GM12878 (cell line): ENCODE data around the gene FOXD1. TPM values are rescaled to one million over a fixed set of nuclear protein-coding genes. Genes with fewer than 3 reads are reported as not detected.

Experiments
- ATAC-seq: fragments of 200-7000 bp; cut with Tn5 transposase; 3 replicates; pipeline ENCODE4 v1.9.1; 2020; ENCODE audit warnings: mild to moderate bottlenecking, moderate library complexity
- BruUV-seq: library from RNA; stranded (reverse); fragments of 400-500 nt; replicated peaks from 2 replicates; lab custom pipeline; 2021; lab: Mats Ljungman, UMichigan
- CTCF ChIA-PET: fragments of 300-600 bp; sonication (Branson Sonifier 250); formaldehyde crosslinking; extraction: SDS; loops from one replicate; lab custom pipeline; 2021; ENCODE audit warnings: inconsistent platforms; lab: Yijun Ruan, JAX
- POLR2A ChIA-PET: fragments of 350-600 bp; formaldehyde crosslinking; extraction: SDS; loops from one replicate; lab custom pipeline; 2021; ENCODE audit warnings: inconsistent platforms; lab: Charles Lee
- RAD21 ChIA-PET: fragments of 300-600 bp; sonication (Branson Sonifier 250); formaldehyde crosslinking; loops from one replicate; lab custom pipeline; 2023; ENCODE audit warnings: antibody characterized with exemption; ENCODE audit not compliant: unreplicated experiment; lab: Charles Lee
- SMC1A ChIA-PET: fragments of 300-600 bp; sonication (Branson Sonifier 250); formaldehyde crosslinking; loops from one replicate; lab custom pipeline; 2023; ENCODE audit not compliant: unreplicated experiment, uncharacterized antibody; lab: Charles Lee
- DNase-seq: peaks from one replicate; pipeline ENCODE4 v3.0.0-alpha.2; 2011; ENCODE audit warnings: low read depth, low spot score
- FAIRE-seq: peaks from 3 replicates; lab custom pipeline; 2011; peaks lifted over from hg19 to GRCh38; lab: Jason Lieb, UNC
- H2AFZ ChIP-seq: 2 replicates; pipeline ENCODE4 v1.6.0; 2011; ENCODE audit warnings: low read depth, low read length, control low read depth; ENCODE audit not compliant: control insufficient read depth
- H3K27ac ChIP-seq: 2 replicates; pipeline ENCODE4 v1.5.1; 2011; ENCODE audit warnings: control low read depth; ENCODE audit not compliant: control insufficient read depth, insufficient read depth
- H3K27me3 ChIP-seq, 2 experiments: replicated peaks in 1 of 2; 2 replicates each; pipeline versions ENCODE4 v1.6.0 to v1.6.1; 2011; ENCODE audit warnings: low read length in 1 of 2; ENCODE audit not compliant: control insufficient read depth in 2 of 2, insufficient read depth in 2 of 2
- H3K36me3 ChIP-seq, 2 experiments: 2 replicates each; pipeline ENCODE4 v1.5.1; 2011; ENCODE audit warnings: low read length in 1 of 2; ENCODE audit not compliant: control insufficient read depth in 2 of 2, insufficient read depth in 2 of 2
- H3K4me1 ChIP-seq: 2 replicates; pipeline ENCODE4 v1.6.1; 2011; ENCODE audit warnings: mild to moderate bottlenecking, low read length, moderate library complexity, mixed read lengths; ENCODE audit not compliant: control insufficient read depth, insufficient read depth
- H3K4me2 ChIP-seq: 2 replicates; pipeline ENCODE4 v1.6.0; 2011; ENCODE audit warnings: control low read depth; ENCODE audit not compliant: control insufficient read depth, insufficient read depth
- H3K4me3 ChIP-seq: fragments of 200-600 bp; sonication (generic); 2 replicates; pipeline ENCODE4 v1.5.1; 2016
- H3K79me2 ChIP-seq: 2 replicates; pipeline ENCODE4 v1.6.0; 2011; ENCODE audit warnings: low read length; ENCODE audit not compliant: control insufficient read depth, insufficient read depth
- H3K9ac ChIP-seq: 2 replicates; pipeline ENCODE4 v1.8.0; 2011; ENCODE audit warnings: low read length, control low read depth, mixed read lengths; ENCODE audit not compliant: control insufficient read depth, insufficient read depth
- H3K9me3 ChIP-seq: replicated peaks from 3 replicates; pipeline ENCODE4 v1.5.1; 2011; ENCODE audit warnings: mild to moderate bottlenecking, low read length; ENCODE audit not compliant: control insufficient read depth, insufficient read depth
- H4K20me1 ChIP-seq: 2 replicates; pipeline ENCODE4 v1.6.0; 2011; ENCODE audit not compliant: control insufficient read depth, insufficient read depth
- BACH1 ChIP-seq: fragments of 450-650 bp; IDR thresholded peaks from 2 replicates; pipeline ENCODE4 v1.6.1; 2017; ENCODE audit warnings: mild to moderate bottlenecking, borderline replicate concordance
- BRCA1 ChIP-seq: IDR thresholded peaks from 2 replicates; pipeline ENCODE4 v1.6.1; 2011; ENCODE audit warnings: low read depth, low read length, improper control_type of control experiment
- ELK1 ChIP-seq: IDR thresholded peaks from 2 replicates; pipeline ENCODE4 v1.6.1; 2012; ENCODE audit warnings: low read depth, low read length, improper control_type of control experiment
- EP300 ChIP-seq, 2 experiments: fragments of 150-350 bp in 1 of 2; IDR thresholded peaks; 2 replicates each; pipeline ENCODE4 v1.6.1; 2011 to 2012; ENCODE audit warnings: low read depth in 2 of 2, low read length in 2 of 2, borderline replicate concordance in 1 of 2, improper control_type of control experiment in 1 of 2, inconsistent platforms in 1 of 2; ENCODE audit not compliant: control insufficient read depth in 1 of 2
- FOS ChIP-seq: IDR thresholded peaks from 3 replicates; pipeline ENCODE4 v1.6.1; 2011; ENCODE audit warnings: borderline replicate concordance; ENCODE audit not compliant: insufficient read length; ENCODE audit errors: extremely low read depth
- HCFC1 ChIP-seq: fragments of 150-350 bp; IDR thresholded peaks from 2 replicates; pipeline ENCODE4 v1.6.1; 2014; ENCODE audit warnings: low read length
- HDAC2 ChIP-seq: fragments of 200-600 bp; sonication (generic); IDR thresholded peaks from 2 replicates; pipeline ENCODE4 v1.6.1; 2017
- HDAC6 ChIP-seq: fragments of 200-600 bp; sonication (generic); IDR thresholded peaks from one replicate; pipeline ENCODE4 v1.8.0; 2017; ENCODE audit warnings: antibody characterized with exemption; ENCODE audit not compliant: unreplicated experiment
- IRF3 ChIP-seq: fragments of 450-650 bp; IDR thresholded peaks from 2 replicates; pipeline ENCODE4 v1.6.1; 2014; ENCODE audit warnings: mild to moderate bottlenecking
- KDM1A ChIP-seq: fragments of 200-600 bp; sonication (generic); IDR thresholded peaks from 2 replicates; pipeline ENCODE4 v1.6.1; 2016; ENCODE audit warnings: borderline replicate concordance
- KLF5 ChIP-seq: fragments of 450-650 bp; IDR thresholded peaks from 2 replicates; pipeline ENCODE4 v1.6.1; 2014; ENCODE audit warnings: mild to moderate bottlenecking; ENCODE audit not compliant: partially characterized antibody
- NBN ChIP-seq: fragments of 450-650 bp; IDR thresholded peaks from 2 replicates; pipeline ENCODE4 v1.6.1; 2016
- PAX8 ChIP-seq: fragments of 450-650 bp; IDR thresholded peaks from 2 replicates; pipeline ENCODE4 v1.6.1; 2017; ENCODE audit warnings: mild to moderate bottlenecking, moderate library complexity
- SIN3A ChIP-seq: IDR thresholded peaks from 2 replicates; pipeline ENCODE4 v1.6.1; 2012; ENCODE audit warnings: low read depth, low read length, improper control_type of control experiment
- SUZ12 ChIP-seq: fragments of 200-600 bp; sonication (generic); IDR thresholded peaks from one replicate; pipeline ENCODE4 v1.6.1; 2018; ENCODE audit warnings: antibody characterized with exemption, mild to moderate bottlenecking; ENCODE audit not compliant: unreplicated experiment
- TARDBP ChIP-seq: IDR thresholded peaks from 2 replicates; pipeline ENCODE4 v1.6.1; 2016; ENCODE audit warnings: borderline replicate concordance
- TCF7 ChIP-seq: IDR thresholded peaks from 2 replicates; pipeline ENCODE4 v1.6.1; 2014; ENCODE audit warnings: antibody characterized with exemption, borderline replicate concordance
- WGBS: methylation state at CpG from one replicate; pipeline ENCODE4 v1.1.6; 2016; ENCODE audit warnings: low lambda C conversion rate; ENCODE audit not compliant: insufficient replicate concordance, insufficient coverage; ENCODE audit errors: missing lambda C conversion rate; 5-methylcytosine and 5-hydroxymethylcytosine counted together
- in situ Hi-C: fragments of 300-500 bp; cut with MboI; formaldehyde crosslinking; loops from 9 replicates; pipeline ENCODE4 v1.14.3; 2018; ENCODE audit warnings: mixed read lengths
- intact Hi-C: fragments of 100-400 bp; cut with micrococcal nuclease; formaldehyde crosslinking; loops from one replicate; pipeline ENCODE4 v1.14.2; 2022; ENCODE audit not compliant: unreplicated experiment
- polyA plus RNA-seq, 11 experiments: library from polyadenylated mRNA; depleted of rRNA in 4 of 11; unstranded in 6 of 11; stranded (reverse) in 5 of 11; fragments of >200 nt; fragmentation: Nextera tagmentation in 4 of 11; fragmentation: Illumina TruSeq in 1 of 11; extraction: Ambion mirVana in 4 of 11; extraction: Trizol in 1 of 11; gene quantifications; 1 replicate in 1 of 11; 2 replicates in 10 of 11; pipeline versions ENCODE4 v1.2.1 to v1.2.3, GENCODE V29; 2011 to 2016; ENCODE audit warnings: inconsistent platforms in 2 of 11, missing spikeins in 2 of 11, low read depth in 1 of 11
- total RNA-seq, 4 experiments: library from RNA; depleted of rRNA in 3 of 4; stranded (reverse); fragments of >200 nt in 3 of 4; fragmentation: Illumina TruSeq in 1 of 4; extraction: Trizol in 1 of 4; gene quantifications; 2 replicates each; pipeline versions ENCODE4 v1.2.1 to v1.2.3, GENCODE V29; 2013 to 2021

FOXD1 gene
- total and polyA plus RNA-seq, 10 of the 15 experiments (the other 5 are each of a cell fraction or from before 2014, with no cell fraction given), result not detected

- ChIA-PET SMC1A (no interaction called here), CTCF (no interaction called here), POLR2A (no interaction called here), RAD21 (no interaction called here)
- WGBS, result 29% methylated on average over 69 of the region's 69 CpGs
- Histone ChIP-seq H2AFZ (no peak overlapping the region), H3K9ac (no peak overlapping the region), H3K4me3 (no peak overlapping the region), H3K36me3 (no peaks in the 10 kb centered on the region), H3K27me3 (peaks cover 12 to 24% of the 10 kb centered on the region in 2 experiments), H3K4me1 (no peaks in the 10 kb centered on the region), H3K79me2 (no peaks in the 10 kb centered on the region), H3K27ac (no peak overlapping the region), H4K20me1 (no peaks in the 10 kb centered on the region), H3K4me2 (no peak overlapping the region), H3K9me3 (no peaks in the 10 kb centered on the region)
- in situ Hi-C loops, result no loop called here
- FAIRE-seq (no peak), DNase-seq (no peak), ATAC-seq (no peak)
- intact Hi-C loops, result no loop called here
- TF ChIP-seq SUZ12 (peak; percentile 49), ELK1 (no peak)
- no TSS peak for BruUV-seq
Measured at GRCh38 chr5:73437101-73437776, 11.3 kb downstream of the FOXD1 start.

- no TSS peak for BruUV-seq
- peaks cover 10 to 20% of the 10 kb centered on the region in 2 experiments for H3K27me3 ChIP-seq
- ChIA-PET SMC1A (no interaction called here), RAD21 (no interaction called here), CTCF (no interaction called here), POLR2A (no interaction called here)
- H2AFZ ChIP-seq, result no peak overlapping the region
- no peak for DNase-seq
- in situ Hi-C loops, result no loop called here
- intact Hi-C loops, result no loop called here
- H3K79me2 ChIP-seq, result no peaks in the 10 kb centered on the region
- no peak overlapping the region for H3K27ac ChIP-seq
- H4K20me1 ChIP-seq, result no peaks in the 10 kb centered on the region
- H3K4me1 ChIP-seq, result no peaks in the 10 kb centered on the region
- no peaks in the 10 kb centered on the region for H3K36me3 ChIP-seq
- H3K4me2 ChIP-seq, result no peak overlapping the region
- no peak for FAIRE-seq
- H3K9ac ChIP-seq, result no peak overlapping the region
- no peak; the same call in 2 of the 3 replicates for ATAC-seq
- 45% methylated on average over 49 of the region's 66 CpGs for WGBS
- H3K4me3 ChIP-seq, result no peak overlapping the region
- no peaks in the 10 kb centered on the region for H3K9me3 ChIP-seq
- TF ChIP-seq IRF3 (no peak), TCF7 (no peak), HDAC6 (no peak), NBN (no peak), HCFC1 (no peak), HDAC2 (no peak), PAX8 (no peak), SIN3A (no peak), TARDBP (no peak), FOS (no peak), BRCA1 (no peak), BACH1 (no peak), KLF5 (no peak), KDM1A (no peak), EP300 (IDR thresholded peaks at IDR 0.05; ENCODE audit: borderline replicate concordance in 1 of 2, control insufficient read depth in 1 of 2, low read depth in 2 of 2, low read length in 2 of 2) (no peak)
Measured at GRCh38 chr5:73436535-73437100, 12.0 kb downstream of the FOXD1 start.
